ENCODE data around the gene LRTM1.

- TF ChIP-seq, protein P1, sequence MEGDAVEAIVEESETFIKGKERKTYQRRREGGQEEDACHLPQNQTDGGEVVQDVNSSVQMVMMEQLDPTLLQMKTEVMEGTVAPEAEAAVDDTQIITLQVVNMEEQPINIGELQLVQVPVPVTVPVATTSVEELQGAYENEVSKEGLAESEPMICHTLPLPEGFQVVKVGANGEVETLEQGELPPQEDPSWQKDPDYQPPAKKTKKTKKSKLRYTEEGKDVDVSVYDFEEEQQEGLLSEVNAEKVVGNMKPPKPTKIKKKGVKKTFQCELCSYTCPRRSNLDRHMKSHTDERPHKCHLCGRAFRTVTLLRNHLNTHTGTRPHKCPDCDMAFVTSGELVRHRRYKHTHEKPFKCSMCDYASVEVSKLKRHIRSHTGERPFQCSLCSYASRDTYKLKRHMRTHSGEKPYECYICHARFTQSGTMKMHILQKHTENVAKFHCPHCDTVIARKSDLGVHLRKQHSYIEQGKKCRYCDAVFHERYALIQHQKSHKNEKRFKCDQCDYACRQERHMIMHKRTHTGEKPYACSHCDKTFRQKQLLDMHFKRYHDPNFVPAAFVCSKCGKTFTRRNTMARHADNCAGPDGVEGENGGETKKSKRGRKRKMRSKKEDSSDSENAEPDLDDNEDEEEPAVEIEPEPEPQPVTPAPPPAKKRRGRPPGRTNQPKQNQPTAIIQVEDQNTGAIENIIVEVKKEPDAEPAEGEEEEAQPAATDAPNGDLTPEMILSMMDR (IDR thresholded peaks at IDR 0.05; ENCODE audit: low read length): no peak
- no peak for TF ChIP-seq EZH2 (IDR thresholded peaks at IDR 0.05; ENCODE audit: borderline replicate concordance, low read length)
Measured at GRCh38 chr3:54977439-54977838, 49.6 kb upstream of the LRTM1 start.
